GF-D8 (cell line): ENCODE results near the gene PARS2.

Source experiments
- DNase-seq: peaks from one replicate; lab custom pipeline; 2025; lab: John Stamatoyannopoulos, UW

The PARS2 gene

DNA sequence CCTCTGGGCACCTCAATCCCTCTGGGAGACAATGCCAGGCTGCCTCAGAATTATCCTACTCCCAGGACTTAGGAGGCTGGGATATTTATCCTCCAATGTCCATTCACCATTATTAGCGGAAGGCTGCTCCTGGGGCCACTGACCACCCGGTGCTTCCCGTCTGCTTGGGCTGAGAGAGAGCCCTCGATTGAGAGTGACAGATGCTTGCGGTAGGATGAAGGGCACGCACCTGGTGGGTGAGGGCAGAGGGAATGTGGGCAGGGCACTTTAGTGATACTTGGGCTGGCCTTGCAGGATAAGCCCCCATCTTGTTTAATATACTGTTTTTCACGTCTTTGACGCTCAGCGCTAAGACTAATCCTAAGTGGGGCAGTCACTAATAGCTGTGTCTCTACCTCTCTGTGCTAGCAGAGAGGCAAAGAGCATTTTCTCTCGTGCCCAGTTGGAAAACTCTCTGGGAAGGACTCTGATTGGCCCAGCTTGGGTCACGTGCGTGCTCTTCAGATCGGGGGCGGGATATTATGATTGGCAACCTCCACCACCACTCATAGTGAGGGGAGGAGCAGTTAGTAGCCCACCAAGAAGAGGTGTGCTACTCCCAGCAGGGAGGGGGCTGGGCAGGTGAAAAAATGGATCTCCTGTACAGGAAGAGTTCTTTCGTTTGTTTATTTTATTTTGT lies 10.6 kb upstream of the PARS2 start:
- DNase-seq = no peak

- no peak for DNase-seq
These were observed 8.6 kb upstream of the PARS2 start for GRCh38 chr1:54772951-54773350.

DNA sequence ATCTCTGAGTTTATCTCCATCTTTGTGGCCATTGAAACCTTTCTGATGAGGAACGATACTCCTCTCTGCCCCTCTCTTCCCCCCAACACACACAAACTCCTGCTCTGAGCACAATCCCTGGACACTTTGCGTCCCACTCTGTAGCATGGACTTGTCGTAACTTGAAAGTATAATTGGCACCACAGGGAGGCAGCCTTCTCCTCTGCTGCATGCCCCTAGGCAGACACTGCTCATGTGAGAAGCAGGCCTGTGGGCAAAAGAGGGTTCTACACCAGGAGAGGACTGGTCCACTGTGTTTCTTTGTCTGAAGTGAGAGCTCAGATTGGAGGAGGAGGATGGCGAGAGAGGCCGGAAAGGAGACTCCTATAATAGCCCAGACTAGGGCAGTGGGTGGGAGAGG lies 3.8 kb upstream of the PARS2 start:
- DNase-seq = no peak

DNA sequence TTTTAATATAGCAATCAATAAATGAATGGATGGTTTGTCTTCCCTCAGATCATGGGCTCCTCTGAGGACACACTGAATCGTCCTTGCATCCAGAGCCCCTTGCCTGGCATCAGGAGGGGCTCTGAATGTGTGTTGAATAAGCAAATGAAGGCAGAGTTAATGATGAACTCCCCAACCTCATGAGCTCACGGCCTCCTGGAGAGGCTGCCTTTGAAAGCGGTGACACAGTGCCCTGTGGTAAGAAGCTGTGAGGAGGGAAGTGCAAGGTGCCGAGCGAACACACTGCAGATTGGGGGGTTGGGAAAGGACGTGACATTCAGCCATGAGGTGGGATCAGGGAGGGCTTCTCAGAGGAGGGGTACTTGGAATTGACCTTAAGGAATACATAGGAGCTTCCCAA lies 3.2 kb upstream of the PARS2 start:
- DNase-seq = no peak

DNA sequence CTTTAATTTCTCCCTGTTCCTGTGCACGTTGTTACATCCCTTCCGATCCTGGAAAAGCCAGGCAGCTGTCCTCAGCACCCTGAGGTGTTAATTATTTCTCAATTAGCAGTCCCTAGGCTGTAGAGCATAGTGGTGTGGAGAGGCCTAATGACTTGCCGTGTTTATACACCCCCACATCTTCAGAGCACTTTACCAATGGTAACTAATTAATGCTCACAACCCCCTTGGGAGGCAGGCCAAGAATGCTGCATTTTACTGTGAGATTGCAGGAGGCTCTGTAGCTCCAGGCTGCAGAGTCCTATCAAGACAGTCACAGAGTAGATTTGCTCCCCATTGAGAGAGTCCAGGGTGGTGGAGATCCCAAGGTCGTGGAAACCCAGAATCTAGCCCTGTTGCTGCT lies 2.4 kb upstream of the PARS2 start:
- DNase-seq = no peak

DNA sequence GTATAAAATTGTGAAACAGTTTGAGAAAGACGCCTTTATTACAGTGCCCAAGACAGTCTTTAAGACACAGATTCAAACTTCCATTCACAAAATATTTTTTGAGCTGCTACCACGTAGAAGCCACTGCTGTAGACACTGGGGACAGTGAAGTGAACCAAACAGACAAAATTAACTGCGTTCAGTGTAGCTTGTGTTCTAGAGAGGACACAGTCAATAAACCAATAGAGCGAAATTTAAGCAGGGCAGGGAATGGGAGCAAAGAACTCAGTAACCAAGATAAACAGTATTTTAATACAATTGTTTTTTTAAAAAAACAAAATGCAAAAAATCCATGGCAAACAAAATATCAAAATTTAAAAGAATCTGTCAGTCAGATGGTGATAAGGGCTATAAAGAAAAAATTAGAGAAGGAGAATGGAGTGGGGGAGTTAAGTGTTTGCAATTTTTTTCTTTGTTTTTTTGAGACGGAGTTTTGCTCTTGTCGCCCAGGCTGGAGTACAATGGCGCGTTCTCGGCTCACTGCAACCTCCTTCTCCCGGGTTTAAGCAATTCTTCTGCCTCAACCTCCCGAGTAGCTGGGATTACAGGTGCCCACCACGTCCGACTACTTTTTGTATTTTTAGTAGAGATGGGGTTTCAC lies 719 bp upstream of the PARS2 start:
- no peak for DNase-seq

DNA sequence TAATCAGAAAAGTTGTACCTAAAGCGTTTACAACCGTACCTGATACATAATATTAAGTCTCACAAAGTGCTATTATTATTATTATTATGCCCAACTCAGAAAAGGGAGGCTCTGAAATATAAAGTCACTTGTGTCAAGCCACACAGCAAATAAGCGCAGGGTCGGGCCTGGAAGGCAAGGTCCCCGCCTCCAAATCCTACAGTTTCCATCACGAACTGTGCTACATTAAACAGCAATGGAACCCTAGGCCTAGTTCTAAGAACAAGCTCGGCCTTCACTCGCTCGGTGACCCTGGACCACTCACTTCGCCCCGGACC lies 549 bp downstream of the PARS2 start:
- no peak for DNase-seq

DNA sequence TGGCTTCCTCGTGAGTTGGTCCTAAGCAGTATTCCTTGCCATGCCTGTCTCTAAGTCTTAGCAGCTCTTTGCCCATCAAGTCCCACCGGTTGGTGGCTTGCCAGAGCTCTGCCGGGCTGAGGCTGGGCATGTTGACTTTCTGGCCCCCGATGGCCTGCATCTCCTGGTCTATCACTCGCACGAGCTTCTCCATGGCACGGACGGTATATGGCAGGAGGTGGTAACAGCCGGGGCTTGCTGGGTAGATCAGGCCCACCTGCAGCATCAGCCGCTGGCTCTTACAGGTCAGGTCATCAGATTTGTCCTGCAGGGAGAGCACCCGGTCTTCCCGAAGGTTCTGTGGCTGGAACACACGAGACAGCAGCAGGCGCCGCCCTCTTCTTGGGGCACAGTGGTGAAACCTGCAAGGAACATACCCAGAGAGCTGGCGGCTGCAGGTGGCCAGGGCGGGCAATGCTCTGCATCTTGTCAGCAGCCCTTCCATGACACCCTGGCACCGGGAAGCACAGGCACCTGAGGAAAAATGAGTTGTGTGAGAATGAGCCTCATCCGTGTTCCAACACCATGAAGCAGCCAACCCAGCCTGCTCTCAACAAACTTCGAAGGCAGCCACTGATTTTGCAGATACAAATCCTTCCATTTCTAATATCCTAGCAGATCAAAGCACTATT lies 5.5 kb downstream of the PARS2 start:
- DNase-seq = no peak

DNA sequence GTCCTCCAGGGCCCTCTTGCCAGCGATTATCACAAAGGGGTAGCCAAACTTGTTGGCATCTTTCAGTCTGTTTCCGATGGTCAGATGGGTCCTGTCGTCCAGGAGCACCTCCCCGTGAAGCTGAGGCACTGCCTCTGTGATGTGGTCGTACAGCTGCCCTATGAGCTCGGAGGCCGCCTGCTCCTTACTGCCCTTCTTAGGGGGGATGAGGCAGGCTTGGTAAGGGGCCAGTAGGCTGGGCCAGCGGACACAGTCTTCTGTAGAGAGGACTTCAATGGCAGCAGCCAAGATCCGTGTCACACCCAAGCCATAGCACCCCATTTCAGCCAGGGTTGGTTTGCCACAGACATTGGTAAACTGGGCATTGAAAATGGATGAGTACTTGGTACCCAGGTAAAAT lies 6.5 kb downstream of the PARS2 start:
- no peak for DNase-seq

DNA sequence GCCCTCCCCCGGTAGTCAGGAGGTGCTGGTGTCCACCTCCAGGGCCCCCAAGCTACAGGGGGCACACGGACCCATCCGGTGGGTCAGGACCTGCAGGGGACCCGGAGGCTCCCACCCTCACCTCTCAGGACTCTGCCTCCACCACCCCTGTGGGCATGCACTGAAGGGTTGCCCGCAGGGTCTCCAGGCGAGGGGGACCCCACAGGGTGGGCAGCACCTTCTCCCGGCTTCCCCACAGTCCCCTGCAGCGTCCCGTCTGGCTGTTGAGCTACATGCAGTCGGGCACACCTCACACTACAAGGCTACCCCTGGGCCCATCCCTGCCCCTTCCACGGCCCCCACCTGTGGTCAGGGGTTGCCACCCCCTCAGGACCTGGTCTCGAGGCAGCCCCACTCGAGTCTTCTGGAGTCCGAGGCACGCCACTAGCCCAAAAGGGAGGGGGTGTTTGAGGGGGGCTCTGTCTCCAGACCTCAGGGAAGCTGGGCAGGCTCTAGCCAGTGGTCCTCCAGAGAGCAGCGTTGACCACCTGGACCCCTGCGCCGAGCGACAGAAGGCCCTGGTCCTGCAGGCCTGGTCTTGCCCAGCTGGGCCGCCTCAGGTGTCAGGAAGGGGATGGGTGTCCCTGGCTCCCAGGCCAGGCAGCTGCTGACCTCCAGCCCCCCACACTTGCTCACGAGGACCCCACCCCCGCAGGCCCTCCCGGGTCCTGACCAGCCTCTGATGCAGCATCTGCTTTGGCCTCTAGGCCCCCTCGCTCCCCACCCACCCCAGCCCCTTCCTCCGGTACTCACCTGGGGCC lies 9.6 kb downstream of the PARS2 start:
- no peak for DNase-seq

GRCh38 chr1:54754045-54754444 lies 10.3 kb downstream of the PARS2 start:
- DNase-seq = no peak

DNA sequence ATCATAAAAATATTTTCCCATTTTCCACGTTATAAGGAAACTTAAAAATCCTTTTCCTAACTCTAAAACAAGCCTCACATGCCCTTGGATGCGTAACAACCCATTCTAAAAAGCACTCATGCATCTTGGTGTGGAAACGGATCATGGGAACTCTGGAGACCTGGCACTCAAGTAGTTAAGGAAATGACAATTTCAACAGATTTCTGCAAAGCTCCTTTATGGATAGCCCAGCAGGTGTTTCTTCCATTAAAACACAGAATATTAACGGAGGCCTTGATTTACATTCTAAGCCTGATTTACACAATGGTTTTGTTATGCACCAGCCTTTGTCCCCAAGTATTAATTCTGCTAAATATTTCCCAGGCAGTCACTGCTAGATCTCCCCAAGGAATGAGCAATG lies 12.9 kb downstream of the PARS2 start:
- DNase-seq = no peak

- no peak for DNase-seq
These were observed 13.7 kb downstream of the PARS2 start for GRCh38 chr1:54750596-54750995.

GRCh38 chr1:54748094-54748835 lies 16.1 kb downstream of the PARS2 start:
- no peak for DNase-seq

- DNase-seq = no peak
These were observed 18.5 kb downstream of the PARS2 start for GRCh38 chr1:54745864-54746263.

- no peak for DNase-seq
These were observed 19.0 kb downstream of the PARS2 start for GRCh38 chr1:54745274-54745673.

DNA sequence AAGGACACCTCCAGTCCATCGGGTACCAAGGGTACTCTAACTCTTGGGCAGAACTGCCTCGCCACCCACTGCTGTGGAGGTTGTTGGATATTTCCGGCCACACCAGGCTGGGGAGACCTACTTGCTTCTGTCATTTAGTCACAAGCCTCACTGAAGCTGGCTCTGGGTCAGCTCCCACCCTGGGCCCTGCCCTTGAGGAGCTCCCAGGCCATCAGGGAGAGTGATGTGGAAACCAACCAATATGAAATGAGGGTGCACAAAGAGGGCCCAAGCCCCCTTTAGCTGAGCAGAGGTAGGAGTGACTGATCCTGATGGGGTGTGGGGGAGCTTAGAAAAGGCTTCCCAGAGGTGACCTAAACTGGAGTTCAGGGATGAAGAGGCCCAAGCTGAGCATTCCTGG lies 19.6 kb downstream of the PARS2 start:
- no peak for DNase-seq

DNA sequence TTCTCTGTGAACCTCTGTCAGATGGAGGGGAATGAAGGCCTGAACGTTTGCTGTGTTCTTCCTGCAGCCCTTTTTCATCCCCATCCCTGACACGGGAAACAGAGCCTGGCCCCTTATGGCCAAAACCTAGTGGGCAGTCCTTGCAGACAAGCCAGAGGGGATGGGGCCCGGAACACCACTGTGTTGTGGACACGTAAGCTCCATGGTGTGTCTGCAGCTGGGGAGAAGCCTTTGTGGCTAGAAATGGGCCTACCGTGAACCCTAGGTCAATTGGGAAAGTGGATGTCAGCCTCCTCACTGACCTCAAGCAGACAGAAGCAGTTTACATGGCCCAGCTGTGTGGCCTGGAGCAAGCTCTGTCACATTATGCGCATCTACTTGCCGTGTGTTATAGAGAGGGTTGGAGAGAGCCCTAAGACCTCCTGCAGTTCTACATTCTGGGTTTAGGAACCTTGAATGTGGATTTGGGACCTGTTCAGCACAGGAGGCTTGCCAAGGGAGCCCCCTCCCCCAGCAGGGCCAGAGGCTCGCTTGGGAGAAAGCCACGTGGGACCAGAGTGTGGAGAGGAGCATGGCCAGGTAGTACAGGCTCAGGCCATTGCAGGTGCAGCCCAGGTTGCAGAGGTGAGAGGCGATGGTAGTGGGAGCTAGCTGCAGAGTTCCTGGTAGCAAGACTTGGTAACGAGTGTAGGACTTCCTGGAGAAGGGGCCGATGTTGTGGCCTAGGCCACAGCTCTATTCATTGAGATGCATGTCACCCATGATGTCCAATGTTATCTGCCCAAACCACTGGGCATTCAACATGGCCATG lies 20.7 kb downstream of the PARS2 start:
- DNase-seq = no peak

- no peak for DNase-seq
These were observed 22.0 kb downstream of the PARS2 start for GRCh38 chr1:54742282-54742681.

DNA sequence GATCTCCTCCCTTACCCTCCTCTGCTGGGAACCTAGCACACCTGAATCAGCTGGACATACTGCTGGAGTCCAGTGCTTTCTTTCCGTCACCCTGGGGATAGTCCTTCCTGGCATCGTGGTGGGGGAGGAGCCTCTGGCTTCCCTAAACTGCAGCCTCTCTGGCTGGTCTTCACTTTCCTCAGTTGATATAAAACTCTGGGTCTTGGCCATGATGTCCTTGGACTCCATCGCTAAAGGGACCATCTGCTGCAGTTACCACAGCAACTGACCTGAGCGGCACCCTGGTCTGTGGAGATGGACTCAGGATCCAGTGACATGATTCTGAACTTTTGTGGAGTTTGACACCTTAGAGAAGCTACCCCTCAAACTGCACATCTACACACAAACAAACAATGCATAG lies 22.8 kb downstream of the PARS2 start:
- no peak for DNase-seq

GRCh38 chr1:54738244-54738643 lies 26.1 kb downstream of the PARS2 start:
- DNase-seq = no peak
